Measurements from ENCODE around the gene USP54.

USP54 gene

GRCh38 chr10:73460897-73461296 lies 130.2 kb downstream of the USP54 start:
- no peak for DNase-seq

- no peak for DNase-seq
Observed at GRCh38 chr10:73459683-73460314, 131.3 kb downstream of the USP54 start.

- DNase-seq = no peak
Observed at GRCh38 chr10:73456187-73456890, 134.8 kb downstream of the USP54 start.

DNA sequence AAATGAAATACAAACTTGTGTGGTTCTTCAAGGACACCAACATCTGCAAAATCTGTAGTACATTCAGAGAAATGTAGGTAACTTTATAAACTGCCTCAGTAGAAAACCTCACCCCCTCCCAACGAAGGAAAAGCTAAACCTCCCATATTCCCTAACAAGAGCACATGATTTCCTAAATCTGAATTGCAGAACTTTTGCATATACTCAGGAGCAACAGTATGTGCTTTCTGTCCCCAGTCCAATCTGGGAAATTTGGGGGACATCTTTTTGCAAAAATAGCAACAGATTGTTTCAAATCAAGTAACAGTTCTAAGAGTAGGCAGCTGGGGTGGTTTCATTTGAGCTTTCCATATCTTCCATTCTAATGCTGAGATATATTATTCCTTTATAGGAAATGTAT lies 142.0 kb downstream of the USP54 start:
- no peak for DNase-seq

- DNase-seq = no peak
Observed at GRCh38 chr10:73448384-73448783, 142.8 kb downstream of the USP54 start.
